ENCODE measurements around the gene DSC1. TPM values are rescaled to one million over a fixed set of nuclear protein-coding genes. Genes with fewer than 3 reads are reported as not detected.

Gene DSC1
- total and polyA plus RNA-seq, 2 of the 4 experiments (the other 2 are of a cell fraction), result not detected

- ChIA-PET CTCF (no interaction called here), POLR2A (ENCODE audit: unreplicated experiment) (no interaction called here)
- no peaks in the 10 kb centered on the region for H3K4me1 ChIP-seq (ENCODE audit: control insufficient read depth, insufficient read depth, low read length)
- in situ Hi-C loops (cut with MboI; ENCODE audit: low sequenced_read_pairs), result no loop called here
- ATAC-seq (ENCODE audit: low read depth) (no peak), DNase-seq (no peak)
- H2BK120ac ChIP-seq (ENCODE audit: low read depth, low read length), result no peak overlapping the region
- H3K4ac ChIP-seq (ENCODE audit: low read depth, low read length), result no peak overlapping the region
- dilution Hi-C loops (cut with HindIII; ENCODE audit: low sequenced_read_pairs, unreplicated experiment), result no loop called here
- no peak overlapping the region for H3K14ac ChIP-seq (replicated peaks; ENCODE audit: low read depth, low read length)
- no peaks in the 10 kb centered on the region for H4K20me1 ChIP-seq (ENCODE audit: insufficient read depth, low read length)
- H4K91ac ChIP-seq (ENCODE audit: insufficient read depth, low read depth, low read length), result no peak overlapping the region
- intact Hi-C loops (cut with micrococcal nuclease), result no loop called here
- H2AK5ac ChIP-seq (ENCODE audit: low read depth, low read length), result no peak overlapping the region
- TF ChIP-seq SMC3 (IDR thresholded peaks at IDR 0.05; ENCODE audit: low read depth, low read length) (no peak), MXI1 (IDR thresholded peaks at IDR 0.05; ENCODE audit: borderline replicate concordance, low read depth, low read length) (no peak), NFE2L2 (IDR thresholded peaks at IDR 0.05; ENCODE audit: low read depth, low read length) (no peak), MAFK (IDR thresholded peaks at IDR 0.05; ENCODE audit: low read depth, low read length) (no peak), RCOR1 (IDR thresholded peaks at IDR 0.05; ENCODE audit: insufficient replicate concordance, low read length) (no peak), BHLHE40 (IDR thresholded peaks at IDR 0.05; ENCODE audit: low read depth, low read length) (no peak), POLR2A (IDR thresholded peaks at IDR 0.05; ENCODE audit: low read depth, low read length) (no peak), CEBPB (IDR thresholded peaks at IDR 0.05; ENCODE audit: low read depth, low read length) (no peak), FOS (IDR thresholded peaks at IDR 0.05; ENCODE audit: low read depth, low read length) (no peak), RFX5 (IDR thresholded peaks at IDR 0.05; ENCODE audit: low read depth, low read length) (no peak)
- TF ChIP-seq, protein P1, sequence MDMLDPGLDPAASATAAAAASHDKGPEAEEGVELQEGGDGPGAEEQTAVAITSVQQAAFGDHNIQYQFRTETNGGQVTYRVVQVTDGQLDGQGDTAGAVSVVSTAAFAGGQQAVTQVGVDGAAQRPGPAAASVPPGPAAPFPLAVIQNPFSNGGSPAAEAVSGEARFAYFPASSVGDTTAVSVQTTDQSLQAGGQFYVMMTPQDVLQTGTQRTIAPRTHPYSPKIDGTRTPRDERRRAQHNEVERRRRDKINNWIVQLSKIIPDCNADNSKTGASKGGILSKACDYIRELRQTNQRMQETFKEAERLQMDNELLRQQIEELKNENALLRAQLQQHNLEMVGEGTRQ (IDR thresholded peaks at IDR 0.05; ENCODE audit: low read depth, low read length), result no peak
- H3K79me1 ChIP-seq (ENCODE audit: low read depth in 1 of 2, low read length in 2 of 2), result no peaks in the 10 kb centered on the region
- no peak overlapping the region for H3K9ac ChIP-seq (ENCODE audit: low read depth, low read length)
- no peaks in the 10 kb centered on the region for H3K36me3 ChIP-seq (ENCODE audit: control insufficient read depth, insufficient read depth, low read length)
- H3K9me3 ChIP-seq (ENCODE audit: control insufficient read depth, insufficient read depth, low read length), result 0 out of 2 replicates have a peak, but pooled peaks cover 1% of the 10 kb centered on the region
- H2BK5ac ChIP-seq (ENCODE audit: low read depth, low read length, poor library complexity, severe bottlenecking), result no peak overlapping the region
- no peak overlapping the region for H2BK20ac ChIP-seq (ENCODE audit: low read depth, low read length)
- no peak overlapping the region for H3K56ac ChIP-seq (ENCODE audit: extremely low read depth, insufficient read depth, low read length)
- H2AK9ac ChIP-seq (replicated peaks; ENCODE audit: low read depth, low read length, poor library complexity), result no peak overlapping the region
- no peak overlapping the region for H2AFZ ChIP-seq (replicated peaks; ENCODE audit: low read length, poor library complexity)
- no peak overlapping the region for H4K5ac ChIP-seq (ENCODE audit: low read depth, low read length)
- peaks cover 13% of the 10 kb centered on the region for H3K27me3 ChIP-seq (ENCODE audit: control insufficient read depth, insufficient read depth, low read length)
- no peak overlapping the region for H2BK15ac ChIP-seq (ENCODE audit: low read depth, low read length)
- H3K4me2 ChIP-seq (ENCODE audit: low read depth, low read length), result no peak overlapping the region
- no peak overlapping the region for H3K4me3 ChIP-seq (ENCODE audit: insufficient read depth, low read depth, low read length)
- no peak overlapping the region for H3K18ac ChIP-seq (ENCODE audit: low read depth, low read length)
- WGBS, 2 experiments (ENCODE audit: extremely low coverage in 2 of 2, insufficient read length in 1 of 2), result no CpG with 5 or more reads among the region's 2 CpGs
- BruUV-seq (replicated peaks), result no TSS peak
- no peaks in the 10 kb centered on the region for H3K9me1 ChIP-seq (ENCODE audit: insufficient read depth, low read length)
- no peak overlapping the region for H3K23ac ChIP-seq (ENCODE audit: low read depth, low read length)
- H3K27ac ChIP-seq (ENCODE audit: insufficient read depth, low read length), result no peak overlapping the region
- H4K8ac ChIP-seq (ENCODE audit: low read depth in 2 of 2, low read length in 2 of 2), result no peak overlapping the region
These were observed 59.7 kb downstream of the DSC1 start for GRCh38 chr18:31102941-31103340.
